ENCODE measurements around the gene BZW2.
"Not testable (repeated sequence)": the region's sequence is repeated elsewhere in the genome, so short reads cannot be mapped to it uniquely, and the experiment has no call there.

Gene BZW2

GRCh38 chr7:16644636-16645592 lies 1.1 kb upstream of the BZW2 start:
- DNase-seq (ENCODE audit: low read depth in 2 of 2): peak; percentile 24 to 39

GRCh38 chr7:16646472-16647072 lies 591 bp downstream of the BZW2 start:
- peak in 1 of 2 donors; percentile 6 for DNase-seq (ENCODE audit: low read depth in 2 of 2)

GRCh38 chr7:16647435-16647960 lies 1.5 kb downstream of the BZW2 start:
- no peak for DNase-seq (ENCODE audit: low read depth in 2 of 2)

- DNase-seq (ENCODE audit: low read depth in 2 of 2): no peak
Observed at GRCh38 chr7:16648551-16648950, 2.6 kb downstream of the BZW2 start.

GRCh38 chr7:16649196-16649595 lies 3.2 kb downstream of the BZW2 start:
- no peak for DNase-seq (ENCODE audit: low read depth in 2 of 2)

- DNase-seq (ENCODE audit: low read depth in 2 of 2): no peak
Observed at GRCh38 chr7:16650266-16650665, 4.3 kb downstream of the BZW2 start.

GRCh38 chr7:16651396-16652239 lies 5.6 kb downstream of the BZW2 start:
- DNase-seq (ENCODE audit: low read depth in 2 of 2): no peak

- DNase-seq (ENCODE audit: low read depth in 2 of 2): no peak
Observed at GRCh38 chr7:16652240-16652583, 6.2 kb downstream of the BZW2 start.

- no peak for DNase-seq (ENCODE audit: low read depth in 2 of 2)
Observed at GRCh38 chr7:16652888-16653287, 6.9 kb downstream of the BZW2 start.

GRCh38 chr7:16655394-16655793 lies 9.4 kb downstream of the BZW2 start:
- no peak for DNase-seq (ENCODE audit: low read depth in 2 of 2)

- DNase-seq (ENCODE audit: low read depth in 2 of 2): no peak
Observed at GRCh38 chr7:16656141-16656540, 10.2 kb downstream of the BZW2 start.

GRCh38 chr7:16657656-16658279 lies 11.8 kb downstream of the BZW2 start:
- DNase-seq (ENCODE audit: low read depth in 2 of 2): no peak

- DNase-seq (ENCODE audit: low read depth in 2 of 2): not testable (repeated sequence)
Observed at GRCh38 chr7:16659854-16660497, 14.0 kb downstream of the BZW2 start.

- DNase-seq (ENCODE audit: low read depth in 2 of 2): no peak
Observed at GRCh38 chr7:16660702-16661464, 14.9 kb downstream of the BZW2 start.

- no peak for DNase-seq (ENCODE audit: low read depth in 2 of 2)
Observed at GRCh38 chr7:16661924-16662323, 15.9 kb downstream of the BZW2 start.

GRCh38 chr7:16667355-16667754 lies 21.4 kb downstream of the BZW2 start:
- DNase-seq (ENCODE audit: low read depth in 2 of 2): no peak

GRCh38 chr7:16668049-16668858 lies 22.3 kb downstream of the BZW2 start:
- DNase-seq (ENCODE audit: low read depth in 2 of 2): no peak

- DNase-seq (ENCODE audit: low read depth in 2 of 2): no peak
Observed at GRCh38 chr7:16668978-16669377, 23.0 kb downstream of the BZW2 start.

- no peak for DNase-seq (ENCODE audit: low read depth in 2 of 2)
Observed at GRCh38 chr7:16669581-16669980, 23.6 kb downstream of the BZW2 start.
